ENCODE measurements around the gene IGSF11.
"Not testable (repeated sequence)": the region's sequence is repeated elsewhere in the genome, so short reads cannot be mapped to it uniquely, and the experiment has no call there.

Gene IGSF11

GRCh38 chr3:118859950-118860349 is 174.7 kb downstream of the IGSF11 start:
- DNase-seq = no peak

- not testable (repeated sequence) for DNase-seq
Observed at GRCh38 chr3:118851466-118852193, 183.0 kb downstream of the IGSF11 start.

DNA sequence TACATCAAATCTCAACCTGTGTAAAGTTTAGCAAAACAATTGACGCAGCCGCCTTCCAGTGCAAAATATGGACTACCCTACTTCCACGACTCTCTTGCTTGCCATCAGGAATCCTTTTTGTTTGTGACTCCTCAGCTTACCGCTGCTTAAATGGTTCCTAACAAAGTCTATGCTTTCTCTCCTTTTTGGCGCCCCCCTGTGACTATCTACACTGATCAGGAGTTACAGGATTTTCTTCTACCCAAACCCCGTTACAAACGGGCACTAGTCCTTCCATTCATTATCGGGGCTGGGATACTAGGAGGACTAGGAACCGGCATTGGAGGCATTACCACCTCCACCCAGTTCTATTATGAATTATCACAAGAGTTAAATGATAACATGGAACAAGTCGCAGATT is 184.0 kb downstream of the IGSF11 start:
- DNase-seq = no peak
